Erythroblast (primary cell): Measurements from ENCODE around the gene PHLDB1.

Experiments used
- GATA1 ChIP-seq: IDR thresholded peaks from 2 replicates; pipeline ENCODE4 v1.6.1; 2011; ENCODE audit warnings: low read depth, mild to moderate bottlenecking, control low read depth, low read length, moderate library complexity
- POLR2A ChIP-seq: IDR thresholded peaks from 2 replicates; pipeline ENCODE4 v1.6.1; 2011; ENCODE audit warnings: mild to moderate bottlenecking, low read length

- TF ChIP-seq POLR2A (no peak), GATA1 (no peak)
Observed at GRCh38 chr11:118679483-118679882, 72.1 kb downstream of the PHLDB1 start, which contains the start of gene TREH.
